ENCODE results near the gene CFAP298.
"Not testable (repeated sequence)": the region's sequence is repeated elsewhere in the genome, so short reads cannot be mapped to it uniquely, and the experiment has no call there.

Gene CFAP298

GRCh38 chr21:32641710-32642698 is 29.8 kb upstream of the CFAP298 start:
- no peak overlapping the region for H3K4me3 ChIP-seq (ENCODE audit: low read depth, low read length)
- no peak for DNase-seq (ENCODE audit: low read depth)

GRCh38 chr21:32626621-32627196 is 14.5 kb upstream of the CFAP298 start:
- no peak overlapping the region for H3K4me3 ChIP-seq (ENCODE audit: low read depth, low read length)
- peak; percentile 15 for DNase-seq (ENCODE audit: low read depth)
- TF ChIP-seq CTCF (conservative IDR thresholded peaks at IDR 0.05; ENCODE audit: low read depth, low read length) = no peak

More at GRCh38 chr21:32641710-32642698, 29.8 kb upstream of the CFAP298 start:
- no peak for TF ChIP-seq CTCF (conservative IDR thresholded peaks at IDR 0.05; ENCODE audit: low read depth, low read length)

GRCh38 chr21:32618218-32618617 is 6.0 kb upstream of the CFAP298 start:
- not testable (repeated sequence) for DNase-seq (ENCODE audit: low read depth)

GRCh38 chr21:32613436-32614043 is 1.4 kb upstream of the CFAP298 start:
- peak overlapping the region; percentile 95 for H3K4me3 ChIP-seq (ENCODE audit: low read depth, low read length)
- DNase-seq (ENCODE audit: low read depth) = no peak
- no peak for TF ChIP-seq CTCF (conservative IDR thresholded peaks at IDR 0.05; ENCODE audit: low read depth, low read length)

More at GRCh38 chr21:32618218-32618617, 6.0 kb upstream of the CFAP298 start:
- H3K4me3 ChIP-seq (ENCODE audit: low read depth, low read length) = not testable (repeated sequence)

- H3K4me3 ChIP-seq (ENCODE audit: low read depth, low read length) = peak overlapping the region; percentile 95
- TF ChIP-seq CTCF (conservative IDR thresholded peaks at IDR 0.05; ENCODE audit: low read depth, low read length) = no peak
- DNase-seq (ENCODE audit: low read depth) = no peak
Observed at GRCh38 chr21:32612999-32613337, 791 bp upstream of the CFAP298 start.

- peak; percentile 33 for DNase-seq (ENCODE audit: low read depth)
- peak overlapping the region; percentile 95 for H3K4me3 ChIP-seq (ENCODE audit: low read depth, low read length)
- no peak for TF ChIP-seq CTCF (conservative IDR thresholded peaks at IDR 0.05; ENCODE audit: low read depth, low read length)
Observed at GRCh38 chr21:32611471-32611997, 643 bp downstream of the CFAP298 start.

GRCh38 chr21:32610940-32611339 is 1.2 kb downstream of the CFAP298 start:
- peak overlapping the region; percentile 32 for H3K4me3 ChIP-seq (ENCODE audit: low read depth, low read length)
- not testable (repeated sequence) for DNase-seq (ENCODE audit: low read depth)

All from choroid plexus epithelial cell (primary cell).